ENCODE data around the gene CDC42. TPM values are rescaled to one million over a fixed set of nuclear protein-coding genes. Genes with fewer than 3 reads are reported as not detected.

CDC42 gene
- total RNA-seq, 1 donor from 2014 or later: 130 TPM

Other genes with a start within 250 kb of the CDC42 start
- 0.20 TPM for gene LDLRAD2, start 240.4 kb upstream of the CDC42 start, total RNA-seq
- 269 TPM for gene HSPG2, start 115.4 kb upstream of the CDC42 start, total RNA-seq
- not detected for gene CELA3B, start 75.7 kb upstream of the CDC42 start, total RNA-seq
- gene CELA3A, start 51.1 kb upstream of the CDC42 start, total RNA-seq: not detected
- gene WNT4, start 90.4 kb downstream of the CDC42 start, total RNA-seq: 0.05 TPM